Epithelial cell of esophagus (primary cell): ENCODE measurements around the gene MPDZ.

Source experiments
- DNase-seq: peaks from one replicate; pipeline ENCODE4 v3.0.0; 2010; ENCODE audit warnings: low read depth
- H3K4me3 ChIP-seq: 2 replicates; pipeline ENCODE4 v1.5.1; 2011; ENCODE audit warnings: mild to moderate bottlenecking, low read length, control low read depth
- TF ChIP-seq, protein P1 (sequence below): IDR thresholded peaks from 2 replicates; pipeline ENCODE4 v1.5.1; 2011; ENCODE audit warnings: low read depth, mild to moderate bottlenecking, low read length, control low read depth, inconsistent platforms; ENCODE audit not compliant: insufficient read depth; ENCODE audit errors: missing control alignments

The MPDZ gene

DNA sequence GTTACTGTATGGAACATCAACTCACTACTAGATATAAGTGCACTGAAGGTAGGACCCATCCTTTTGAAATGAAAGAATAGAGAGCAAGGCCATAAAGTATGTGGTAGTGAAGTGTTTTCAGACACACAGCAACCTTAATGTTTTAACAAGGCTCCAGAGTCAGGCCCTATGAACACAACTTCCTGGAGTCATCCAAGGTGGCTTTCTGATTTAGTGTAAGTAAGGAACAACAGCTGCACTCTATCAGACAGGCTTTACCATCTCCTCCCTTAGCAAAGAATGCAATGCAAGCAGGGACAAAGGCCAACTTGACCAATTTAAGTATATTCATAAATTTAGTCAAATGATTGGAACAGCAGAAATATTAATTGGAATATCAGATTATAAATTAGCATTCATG, 90.1 kb downstream of the MPDZ start:
- no peak overlapping the region for H3K4me3 ChIP-seq
- TF ChIP-seq, protein P1, sequence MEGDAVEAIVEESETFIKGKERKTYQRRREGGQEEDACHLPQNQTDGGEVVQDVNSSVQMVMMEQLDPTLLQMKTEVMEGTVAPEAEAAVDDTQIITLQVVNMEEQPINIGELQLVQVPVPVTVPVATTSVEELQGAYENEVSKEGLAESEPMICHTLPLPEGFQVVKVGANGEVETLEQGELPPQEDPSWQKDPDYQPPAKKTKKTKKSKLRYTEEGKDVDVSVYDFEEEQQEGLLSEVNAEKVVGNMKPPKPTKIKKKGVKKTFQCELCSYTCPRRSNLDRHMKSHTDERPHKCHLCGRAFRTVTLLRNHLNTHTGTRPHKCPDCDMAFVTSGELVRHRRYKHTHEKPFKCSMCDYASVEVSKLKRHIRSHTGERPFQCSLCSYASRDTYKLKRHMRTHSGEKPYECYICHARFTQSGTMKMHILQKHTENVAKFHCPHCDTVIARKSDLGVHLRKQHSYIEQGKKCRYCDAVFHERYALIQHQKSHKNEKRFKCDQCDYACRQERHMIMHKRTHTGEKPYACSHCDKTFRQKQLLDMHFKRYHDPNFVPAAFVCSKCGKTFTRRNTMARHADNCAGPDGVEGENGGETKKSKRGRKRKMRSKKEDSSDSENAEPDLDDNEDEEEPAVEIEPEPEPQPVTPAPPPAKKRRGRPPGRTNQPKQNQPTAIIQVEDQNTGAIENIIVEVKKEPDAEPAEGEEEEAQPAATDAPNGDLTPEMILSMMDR: no peak
- DNase-seq: no peak

DNA sequence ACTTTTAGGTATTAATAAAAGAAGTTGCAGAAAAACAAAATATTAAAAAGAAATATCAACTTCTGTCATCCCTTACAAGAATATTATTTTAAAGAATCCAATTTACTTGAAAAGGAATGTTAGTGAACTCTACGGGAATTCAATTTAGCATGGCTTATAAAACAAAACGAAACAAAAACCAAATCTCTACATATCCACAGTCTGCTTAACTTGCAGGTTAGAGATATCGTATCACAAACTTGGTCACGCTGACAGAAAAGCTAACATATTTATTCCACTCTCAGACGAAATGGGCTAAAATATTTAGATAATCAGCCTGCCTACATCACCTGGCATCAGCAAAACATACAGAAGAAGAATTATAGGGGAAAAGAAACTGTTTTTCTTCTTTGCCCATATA, 92.7 kb downstream of the MPDZ start:
- TF ChIP-seq, protein P1: no peak
- no peak for DNase-seq
- H3K4me3 ChIP-seq: no peak overlapping the region

DNA sequence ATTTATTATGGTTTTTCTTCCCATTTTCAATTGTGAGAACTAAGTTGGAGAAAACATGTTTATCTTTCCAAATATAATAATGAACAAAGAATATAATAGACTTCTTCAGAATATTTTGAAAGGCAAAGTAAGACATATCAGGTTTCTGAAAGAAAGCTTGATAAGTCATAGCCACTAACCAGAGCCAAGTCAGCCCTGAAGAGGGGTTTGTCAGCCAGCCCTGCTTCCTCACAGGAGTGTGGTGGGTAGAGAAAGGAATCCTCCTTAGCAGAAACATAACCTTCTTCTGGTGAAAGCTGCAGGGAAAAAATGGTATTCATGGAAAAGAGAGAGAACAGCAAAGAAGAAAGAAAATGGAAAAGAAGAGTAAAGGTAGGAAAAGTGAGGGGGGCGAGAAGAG, 93.4 kb downstream of the MPDZ start:
- no peak overlapping the region for H3K4me3 ChIP-seq
- TF ChIP-seq, protein P1: no peak
- DNase-seq: no peak

DNA sequence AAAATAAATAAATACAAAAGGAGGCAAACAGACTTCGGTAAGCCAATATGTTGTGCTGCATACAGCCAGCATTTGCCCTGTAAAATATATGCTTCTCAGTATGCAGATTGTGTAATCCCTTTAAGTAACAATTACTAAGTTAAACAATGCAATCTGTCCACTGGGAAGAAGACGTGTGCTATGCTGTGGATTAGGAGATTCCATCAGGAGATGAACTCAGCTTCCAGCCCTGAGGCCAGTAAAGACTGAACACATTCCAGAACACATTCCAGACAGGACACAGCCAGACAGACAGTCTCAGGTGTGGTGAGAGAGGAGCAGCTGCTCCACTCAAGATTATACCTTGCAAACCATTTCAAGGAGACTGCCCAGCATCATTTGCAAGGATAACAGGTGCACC, 97.8 kb downstream of the MPDZ start:
- TF ChIP-seq, protein P1: no peak
- H3K4me3 ChIP-seq: no peak overlapping the region
- DNase-seq: peak; percentile 94

DNA sequence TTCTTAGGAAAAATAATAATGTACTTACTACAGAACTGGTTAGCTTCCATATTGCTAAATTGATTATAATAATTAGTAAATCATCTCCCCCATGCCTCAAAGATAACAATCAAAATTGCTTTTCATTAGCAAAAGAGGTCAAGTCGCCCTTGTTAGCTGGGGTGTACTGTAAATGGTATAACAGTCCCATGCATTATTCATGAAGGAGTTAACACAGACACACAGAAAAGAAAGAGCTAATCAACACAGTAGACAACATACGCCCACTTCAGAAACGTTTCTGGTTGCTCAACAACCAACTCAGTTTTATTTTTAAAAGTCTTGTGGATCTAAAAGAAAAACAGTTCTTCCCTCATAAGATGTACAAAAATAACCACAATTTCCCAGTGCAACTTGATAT, 100.2 kb downstream of the MPDZ start:
- no peak for DNase-seq
- H3K4me3 ChIP-seq: no peak overlapping the region
- TF ChIP-seq, protein P1: no peak

DNA sequence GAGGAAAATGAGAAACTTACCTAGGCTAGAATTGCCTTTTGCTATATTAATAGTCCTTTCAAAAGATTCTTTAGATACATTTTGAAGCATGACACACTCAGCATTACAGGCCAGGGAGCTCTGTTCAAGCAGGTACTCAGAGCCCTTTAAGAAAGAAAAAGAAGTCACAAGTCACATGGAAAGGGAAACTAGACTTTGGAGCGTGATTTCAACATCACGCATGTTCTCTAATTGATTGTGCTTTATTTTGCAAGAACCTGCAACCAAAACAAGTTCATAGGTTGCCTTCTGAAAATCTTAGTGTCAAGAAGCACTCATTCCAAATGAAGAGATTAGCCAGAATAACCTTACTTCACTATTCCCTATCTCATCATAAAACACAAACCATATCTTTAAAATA, 103.8 kb downstream of the MPDZ start:
- H3K4me3 ChIP-seq: no peak overlapping the region
- TF ChIP-seq, protein P1: no peak
- DNase-seq: no peak

DNA sequence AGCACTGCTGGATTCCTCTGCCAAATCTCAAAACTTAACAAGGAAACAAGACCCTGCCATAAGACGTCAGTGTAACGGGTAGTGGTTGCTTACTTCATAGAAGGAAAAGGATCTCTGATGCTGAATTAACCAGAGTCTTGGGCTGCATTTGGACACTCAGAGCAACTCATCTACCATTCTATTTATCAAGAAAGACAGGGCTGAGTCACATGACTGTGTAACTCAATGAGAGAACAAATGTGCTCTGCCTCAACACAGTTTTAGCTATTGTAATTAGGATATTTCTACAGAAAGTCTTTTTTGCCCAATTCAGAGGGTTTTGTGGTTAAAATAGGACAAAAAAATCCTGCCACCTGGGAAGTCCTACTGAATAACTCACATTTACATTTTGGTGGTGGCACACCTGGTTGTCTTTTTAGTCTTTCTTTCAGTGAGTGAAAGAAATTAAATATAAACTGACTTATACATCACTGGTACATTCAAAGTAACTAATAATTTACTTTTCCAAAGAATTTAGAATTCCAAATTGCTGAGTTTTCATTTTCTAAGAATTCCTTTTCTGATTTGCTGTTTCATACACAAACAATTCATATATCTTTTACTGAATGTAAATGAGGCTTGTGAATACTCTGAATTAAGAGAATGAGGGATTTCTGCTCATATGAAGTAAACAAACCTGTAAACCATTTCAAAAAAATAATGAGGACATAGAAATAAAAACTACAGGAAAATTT, 104.4 kb downstream of the MPDZ start:
- H3K4me3 ChIP-seq: no peak overlapping the region
- TF ChIP-seq, protein P1: no peak
- no peak for DNase-seq
